GM13977 (cell line): ENCODE measurements around the gene KCNV2.

ENCODE experiments used
- DNase-seq: peaks from one replicate; pipeline ENCODE4 v3.0.0; 2012; ENCODE audit warnings: low spot score
- CTCF ChIP-seq: IDR thresholded peaks from 2 replicates; pipeline ENCODE4 v1.5.1; 2012; ENCODE audit warnings: mild to moderate bottlenecking, control low read depth; ENCODE audit not compliant: insufficient read depth; ENCODE audit errors: extremely low read depth, missing control alignments
- in situ Hi-C: fragments of 300-500 bp; cut with MboI; formaldehyde crosslinking; loops from one replicate; pipeline ENCODE4 v1.12.0; 2022; ENCODE audit warnings: low sequenced_read_pairs, low pct_unique_long_range_greater_than_20kb, mixed read lengths, inconsistent platforms; ENCODE audit not compliant: unreplicated experiment

The KCNV2 gene

GRCh38 chr9:2723376-2724065 lies 6.2 kb downstream of the KCNV2 start:
- in situ Hi-C loops: loop anchor here (25.0 kb wide), 1 partner anchor 386 kb away; no protein-coding TSS in a partner anchor
- no peak for DNase-seq
- TF ChIP-seq CTCF: no peak

- TF ChIP-seq CTCF: no peak
- in situ Hi-C loops: no loop called here
- DNase-seq: no peak
Measured at GRCh38 chr9:2725126-2725525, 7.8 kb downstream of the KCNV2 start.

GRCh38 chr9:2725898-2726649 lies 8.8 kb downstream of the KCNV2 start:
- TF ChIP-seq CTCF: no peak
- in situ Hi-C loops: no loop called here
- no peak for DNase-seq

GRCh38 chr9:2726650-2727340 lies 9.5 kb downstream of the KCNV2 start:
- TF ChIP-seq CTCF: no peak
- in situ Hi-C loops: no loop called here

GRCh38 chr9:2727374-2727773 lies 10.1 kb downstream of the KCNV2 start:
- DNase-seq: no peak
- in situ Hi-C loops: no loop called here
- no peak for TF ChIP-seq CTCF

More at GRCh38 chr9:2726650-2727340, 9.5 kb downstream of the KCNV2 start:
- DNase-seq: no peak

- peak; percentile 76 for TF ChIP-seq CTCF
- peak; percentile 23 for DNase-seq
- in situ Hi-C loops: no loop called here
Measured at GRCh38 chr9:2727966-2728613, 10.8 kb downstream of the KCNV2 start.
